GM18870 (cell line): ENCODE results near the gene FRG2C.
"Not testable (repeated sequence)": the region's sequence is repeated elsewhere in the genome, so short reads cannot be mapped to it uniquely, and the experiment has no call there.

ENCODE experiments used
- ATAC-seq: cut with Tn5 transposase; IDR thresholded peaks from one replicate; pipeline ENCODE4 v1.9.1; 2021; ENCODE audit warnings: moderate library complexity; ENCODE audit not compliant: unreplicated experiment

The FRG2C gene

GRCh38 chr3:75664028-75664427 lies at the start of gene FRG2C:
Gene FRG2C, plus strand, starts transcription at chr3:75664328. Its CDS starts 52 bp downstream, at chr3:75664380.
- ATAC-seq = not testable (repeated sequence)

- ATAC-seq = not testable (repeated sequence)
These were observed 45.3 kb upstream of the FRG2C start for GRCh38 chr3:75618666-75619305.

GRCh38 chr3:75619481-75620031 lies 44.6 kb upstream of the FRG2C start:
- not testable (repeated sequence) for ATAC-seq

GRCh38 chr3:75621772-75622171 lies 42.4 kb upstream of the FRG2C start:
- not testable (repeated sequence) for ATAC-seq

GRCh38 chr3:75623656-75624055 lies 40.5 kb upstream of the FRG2C start:
- not testable (repeated sequence) for ATAC-seq

- ATAC-seq = not testable (repeated sequence)
These were observed 33.1 kb upstream of the FRG2C start for GRCh38 chr3:75630887-75631535.

GRCh38 chr3:75631541-75631940 lies 32.6 kb upstream of the FRG2C start:
- ATAC-seq = no peak

GRCh38 chr3:75638947-75639346 lies 25.2 kb upstream of the FRG2C start:
- not testable (repeated sequence) for ATAC-seq

- not testable (repeated sequence) for ATAC-seq
These were observed 23.0 kb upstream of the FRG2C start for GRCh38 chr3:75641107-75641517.

- not testable (repeated sequence) for ATAC-seq
These were observed 20.9 kb upstream of the FRG2C start for GRCh38 chr3:75643031-75643800.

GRCh38 chr3:75645548-75645947 lies 18.6 kb upstream of the FRG2C start:
- not testable (repeated sequence) for ATAC-seq

- ATAC-seq = no peak
These were observed 13.9 kb upstream of the FRG2C start for GRCh38 chr3:75650191-75650590.

GRCh38 chr3:75655101-75655904 lies 8.8 kb upstream of the FRG2C start:
- not testable (repeated sequence) for ATAC-seq

- not testable (repeated sequence) for ATAC-seq
These were observed 8.2 kb upstream of the FRG2C start for GRCh38 chr3:75655956-75656355.

- ATAC-seq = not testable (repeated sequence)
These were observed 5.6 kb upstream of the FRG2C start for GRCh38 chr3:75658411-75659107.

GRCh38 chr3:75659108-75659433 lies 5.1 kb upstream of the FRG2C start:
- ATAC-seq = not testable (repeated sequence)

- not testable (repeated sequence) for ATAC-seq
These were observed 1.5 kb downstream of the FRG2C start for GRCh38 chr3:75665626-75666025.

GRCh38 chr3:75667757-75668701 lies 3.9 kb downstream of the FRG2C start:
- not testable (repeated sequence) for ATAC-seq
